Vagina (tissue), 2 donors: Measurements from ENCODE around the gene GALNT3.

Experiments
- POLR2A ChIP-seq, 2 donors: fragments of 450-650 bp; IDR thresholded peaks; one replicate each; pipeline ENCODE4 v1.6.1; 2017; ENCODE audit warnings: antibody characterized with exemption in 2 of 2, mild to moderate bottlenecking in 2 of 2, moderate library complexity in 2 of 2
- POLR2AphosphoS5 ChIP-seq, 2 donors: sonication (generic); formaldehyde crosslinking; IDR thresholded peaks; one replicate each; pipeline ENCODE4 v1.9.0; 2017; ENCODE audit warnings: antibody characterized with exemption in 2 of 2, mild to moderate bottlenecking in 2 of 2, low read depth in 1 of 2; ENCODE audit not compliant: insufficient read depth in 1 of 2
- TF ChIP-seq, protein P1 (sequence below), 3 experiments: fragments of 450-650 bp in 2 of 3; fragments of 200-600 bp in 1 of 3; sonication (generic) in 1 of 3; IDR thresholded peaks; one replicate each; pipeline ENCODE4 v1.5.1; 2017 to 2019; ENCODE audit warnings: antibody characterized with exemption in 3 of 3, mild to moderate bottlenecking in 2 of 3, moderate library complexity in 2 of 3

DNA sequence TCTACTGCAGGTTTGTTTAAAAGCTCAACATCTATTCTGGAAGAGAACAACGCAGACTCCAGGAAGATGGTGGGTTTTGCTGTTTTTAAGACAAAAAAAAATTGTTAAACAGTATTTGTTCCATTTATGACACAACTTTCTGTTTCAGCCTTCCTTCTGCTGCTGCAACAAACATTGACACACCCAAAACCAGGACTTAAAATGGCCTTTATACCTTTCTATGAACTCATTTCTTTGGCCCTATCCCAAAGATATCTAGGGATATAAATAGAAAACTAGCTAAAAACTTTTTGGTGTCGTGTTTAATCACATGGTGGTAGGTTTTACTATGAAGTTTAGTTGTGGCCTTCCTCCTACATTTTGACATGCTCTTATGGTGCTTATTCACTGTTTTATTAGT lies 964 bp upstream of the GALNT3 start:
- TF ChIP-seq, protein P1, sequence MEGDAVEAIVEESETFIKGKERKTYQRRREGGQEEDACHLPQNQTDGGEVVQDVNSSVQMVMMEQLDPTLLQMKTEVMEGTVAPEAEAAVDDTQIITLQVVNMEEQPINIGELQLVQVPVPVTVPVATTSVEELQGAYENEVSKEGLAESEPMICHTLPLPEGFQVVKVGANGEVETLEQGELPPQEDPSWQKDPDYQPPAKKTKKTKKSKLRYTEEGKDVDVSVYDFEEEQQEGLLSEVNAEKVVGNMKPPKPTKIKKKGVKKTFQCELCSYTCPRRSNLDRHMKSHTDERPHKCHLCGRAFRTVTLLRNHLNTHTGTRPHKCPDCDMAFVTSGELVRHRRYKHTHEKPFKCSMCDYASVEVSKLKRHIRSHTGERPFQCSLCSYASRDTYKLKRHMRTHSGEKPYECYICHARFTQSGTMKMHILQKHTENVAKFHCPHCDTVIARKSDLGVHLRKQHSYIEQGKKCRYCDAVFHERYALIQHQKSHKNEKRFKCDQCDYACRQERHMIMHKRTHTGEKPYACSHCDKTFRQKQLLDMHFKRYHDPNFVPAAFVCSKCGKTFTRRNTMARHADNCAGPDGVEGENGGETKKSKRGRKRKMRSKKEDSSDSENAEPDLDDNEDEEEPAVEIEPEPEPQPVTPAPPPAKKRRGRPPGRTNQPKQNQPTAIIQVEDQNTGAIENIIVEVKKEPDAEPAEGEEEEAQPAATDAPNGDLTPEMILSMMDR (IDR thresholded peaks at IDR 0.05) = no peak
- no peak for TF ChIP-seq POLR2AphosphoS5 (IDR thresholded peaks at IDR 0.05; ENCODE audit: insufficient read depth in 1 of 2, low read depth in 1 of 2)
- no peak for TF ChIP-seq POLR2A (IDR thresholded peaks at IDR 0.05)
